Ovary (tissue), 3 donors: ENCODE results near the gene E2F7.

Experiments used
- CTCF ChIP-seq, 3 donors: fragments of 450-650 bp in 2 of 3; fragments of 200-600 bp in 1 of 3; IDR thresholded peaks; one replicate each; pipeline versions ENCODE4 v1.5.1 to v1.8.0; 2016 to 2022; ENCODE audit warnings: antibody characterized with exemption in 3 of 3, mild to moderate bottlenecking in 1 of 3
- EP300 ChIP-seq: sonication (generic); formaldehyde crosslinking; IDR thresholded peaks from one replicate; pipeline ENCODE4 v1.6.1; 2017; ENCODE audit warnings: antibody characterized with exemption
- donor health status: DM: no; HTN: no; CAD: no.

DNA sequence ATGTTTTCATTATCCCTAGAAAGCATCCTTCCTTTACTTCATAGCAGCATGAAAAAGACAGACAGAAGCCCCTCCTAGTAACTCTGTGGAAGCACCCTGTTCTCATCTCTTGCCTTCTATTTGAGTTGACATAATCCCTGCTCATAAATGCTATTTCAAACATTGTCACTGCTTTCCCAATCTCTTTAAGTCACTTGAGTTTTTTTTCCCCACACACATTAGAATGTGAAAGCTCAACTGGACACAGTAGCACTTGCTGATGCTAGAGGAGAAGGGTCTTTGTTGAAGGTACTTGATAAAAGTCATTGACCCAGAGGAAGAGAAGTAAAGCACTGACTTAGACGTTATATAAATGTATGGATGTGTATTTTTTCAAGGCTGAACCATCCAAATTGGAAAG lies 3.0 kb downstream of the E2F7 start:
- TF ChIP-seq EP300 (no peak), CTCF (IDR thresholded peaks at IDR 0.05) (no peak)
